H1 (cell line): ENCODE measurements around the gene PPP1R14B. TPM values are rescaled to one million over a fixed set of nuclear protein-coding genes. Genes with fewer than 3 reads are reported as not detected.

ENCODE experiments used
- BCL11A ChIP-seq, 2 experiments: IDR thresholded peaks; one replicate each; pipeline ENCODE4 v1.6.1; 2011; ENCODE audit warnings: low read depth in 2 of 2, low read length in 2 of 2, mild to moderate bottlenecking in 2 of 2
- CBX5 ChIP-seq: fragments of 300-800, 300-1000 bp; sonication (generic); IDR thresholded peaks from 2 replicates; pipeline ENCODE4 v1.7.1; 2016; ENCODE audit warnings: antibody characterized with exemption, low read length, low read depth
- CREB1 ChIP-seq: IDR thresholded peaks from 2 replicates; pipeline ENCODE4 v1.6.1; 2012; ENCODE audit warnings: inconsistent platforms
- TAF7 ChIP-seq: optimal IDR thresholded peaks from 2 replicates; pipeline ENCODE3; 2011; ENCODE audit warnings: low read depth, mild to moderate bottlenecking, inconsistent platforms, low read length, moderate library complexity, borderline replicate concordance
- polyA plus RNA-seq, 7 experiments: library from polyadenylated mRNA; depleted of rRNA in 3 of 7; stranded (reverse) in 5 of 7; unstranded in 2 of 7; fragments of >200 nt in 5 of 7; fragments of 200-250 nt in 2 of 7; gene quantifications; 1 replicate in 5 of 7; 2 replicates in 1 of 7; 4 replicates in 1 of 7; pipeline versions ENCODE4 v1.2.1 to v1.2.3, GENCODE V29; 2011 to 2013; ENCODE audit warnings: missing spikeins in 2 of 7, mixed read lengths in 2 of 7
- total RNA-seq: library from RNA; stranded (reverse); fragmentation: NEBNext Ultra II Directional; extraction: Animal tissue kit (Norgen Biotek cat#: 25700); gene quantifications from 2 replicates; pipeline ENCODE4 v1.2.1, GENCODE V29; 2021

The PPP1R14B gene
- total and polyA plus RNA-seq, 2 of the 8 experiments (the other 6 are each of a cell fraction or from before 2014, with no cell fraction given): 265 to 419 TPM

- TF ChIP-seq BCL11A (IDR thresholded peaks at IDR 0.05; ENCODE audit: low read depth in 2 of 2, low read length in 2 of 2) (no peak), TAF7 (no peak), CBX5 (no peak), CREB1 (no peak)
These were observed 25.9 kb downstream of the PPP1R14B start (continued) for GRCh38 chr11:64220798-64221197.
